ENCODE measurements around the gene CUEDC2. TPM values are rescaled to one million over a fixed set of nuclear protein-coding genes. Genes with fewer than 3 reads are reported as not detected.

Gene CUEDC2
- total RNA-seq, 2 donors from 2014 or later: 30.2 to 32.1 TPM

- Histone ChIP-seq H3K4me1 (peaks cover 15% of the 10 kb centered on the region), H3K27me3 (no peaks in the 10 kb centered on the region), H3K27ac (peak overlapping the region; percentile 88), H3K4me3 (peak overlapping the region; percentile 71), H3K9me3 (no peaks in the 10 kb centered on the region), H3K36me3 (no peaks in the 10 kb centered on the region), H3K9ac (ENCODE audit: low read depth in 2 of 2, low read length in 2 of 2) (peak overlapping the region; percentile 60 to 95)
- no peak for DNase-seq
- no peak for TF ChIP-seq CTCF (IDR thresholded peaks at IDR 0.05)
- intact Hi-C loops (cut with DNase I): loop anchor here (5.0 kb wide), 1 partner anchor 62 kb away; no protein-coding TSS in a partner anchor
Measured at GRCh38 chr10:102420181-102420713, 12.1 kb downstream of the CUEDC2 start.

- Histone ChIP-seq H3K4me1 (peaks cover 15% of the 10 kb centered on the region), H3K27ac (no peak overlapping the region), H3K36me3 (no peaks in the 10 kb centered on the region), H3K9me3 (no peaks in the 10 kb centered on the region), H3K4me3 (peak overlapping the region; percentile 71), H3K27me3 (no peaks in the 10 kb centered on the region), H3K9ac (ENCODE audit: low read depth in 2 of 2, low read length in 2 of 2) (peak overlapping the region; percentile 15 to 30)
- peak; percentile 74 for DNase-seq
- TF ChIP-seq CTCF (IDR thresholded peaks at IDR 0.05): no peak
- intact Hi-C loops (cut with DNase I): loop anchor here (5.0 kb wide), 1 partner anchor 63 kb away; no protein-coding TSS in a partner anchor
Measured at GRCh38 chr10:102419269-102420180, 12.8 kb downstream of the CUEDC2 start.

- no peaks in the 10 kb centered on the region for H3K27me3 ChIP-seq
- no peak for DNase-seq
Measured at GRCh38 chr10:102418622-102419268, 13.6 kb downstream of the CUEDC2 start, which contains the start of gene PSD. PSD (minus strand) TSS chr10:102418785; CDS start chr10:102417038, 1,747 bp downstream.

GRCh38 chr10:102416695-102417094 is 15.7 kb downstream of the CUEDC2 start:
- H3K36me3 ChIP-seq: no peaks in the 10 kb centered on the region
- H3K4me3 ChIP-seq: no peak overlapping the region
- intact Hi-C loops (cut with DNase I): no loop called here
- DNase-seq: no peak
- H3K27ac ChIP-seq: no peak overlapping the region
- no peak overlapping the region for H3K9ac ChIP-seq (ENCODE audit: low read depth in 2 of 2, low read length in 2 of 2)
- TF ChIP-seq CTCF (IDR thresholded peaks at IDR 0.05): no peak
- no peaks in the 10 kb centered on the region for H3K27me3 ChIP-seq
- H3K9me3 ChIP-seq: no peaks in the 10 kb centered on the region
- peaks cover 10% of the 10 kb centered on the region for H3K4me1 ChIP-seq

More at GRCh38 chr10:102418622-102419268, 13.6 kb downstream of the CUEDC2 start, which contains the start of gene PSD:
- Histone ChIP-seq H3K4me1 (peaks cover 15% of the 10 kb centered on the region), H3K36me3 (no peaks in the 10 kb centered on the region), H3K4me3 (peak within 1 kb of the TSS; percentile 71), H3K27ac (no peak within 1 kb of the TSS), H3K9ac (ENCODE audit: low read depth in 2 of 2, low read length in 2 of 2) (peak within 1 kb of the TSS in 1 of 2 donors; percentile 15), H3K9me3 (no peaks in the 10 kb centered on the region)
- no peak for TF ChIP-seq CTCF (IDR thresholded peaks at IDR 0.05)
- intact Hi-C loops (cut with DNase I): no loop called here

GRCh38 chr10:102416283-102416682 is 16.1 kb downstream of the CUEDC2 start:
- H3K27ac ChIP-seq: no peak overlapping the region

More at GRCh38 chr10:102416283-102416682, 16.1 kb downstream of the CUEDC2 start:
- no peaks in the 10 kb centered on the region for H3K36me3 ChIP-seq
- H3K9me3 ChIP-seq: no peaks in the 10 kb centered on the region
- intact Hi-C loops (cut with DNase I): no loop called here
- no peak overlapping the region for H3K4me3 ChIP-seq
- H3K4me1 ChIP-seq: peaks cover 10% of the 10 kb centered on the region
- no peaks in the 10 kb centered on the region for H3K27me3 ChIP-seq
- no peak overlapping the region for H3K9ac ChIP-seq (ENCODE audit: low read depth in 2 of 2, low read length in 2 of 2)
- DNase-seq: no peak
- no peak for TF ChIP-seq CTCF (IDR thresholded peaks at IDR 0.05)

Measured in colonic mucosa (tissue), 4 donors.